Neural cell (in vitro differentiated cells): ENCODE data around the gene RSRC1. TPM values are rescaled to one million over a fixed set of nuclear protein-coding genes. Genes with fewer than 3 reads are reported as not detected.

Experiments used
- H2AFZ ChIP-seq: fragments of 200-600, 300-800 bp; sonication (generic), shearing (Covaris generic); 2 replicates; pipeline ENCODE4 v1.6.0; 2014; ENCODE audit warnings: low read depth, mild to moderate bottlenecking, antibody characterized with exemption, low read length, moderate library complexity
- H3F3A ChIP-seq: fragments of 200-600 bp; shearing (Covaris generic); 2 replicates; pipeline ENCODE4 v1.6.1; 2016; ENCODE audit warnings: mild to moderate bottlenecking, moderate library complexity, mixed read lengths, antibody characterized with exemption, low read length; ENCODE audit not compliant: insufficient read depth, poor library complexity, severe bottlenecking
- H3K27ac ChIP-seq: fragments of 200-600, 300-800 bp; sonication (generic), shearing (Covaris generic); 2 replicates; pipeline ENCODE4 v1.5.1; 2014; ENCODE audit warnings: mild to moderate bottlenecking, low read length, moderate library complexity
- H3K27me3 ChIP-seq: fragments of 300-800, 200-600 bp; sonication (generic), shearing (Covaris generic); 2 replicates; pipeline ENCODE4 v1.6.0; 2014; ENCODE audit warnings: mild to moderate bottlenecking, low read depth, low read length, moderate library complexity; ENCODE audit not compliant: insufficient read depth
- H3K36me3 ChIP-seq: fragments of 300-800, 200-600 bp; sonication (generic), shearing (Covaris generic); 2 replicates; pipeline ENCODE4 v1.5.1; 2014; ENCODE audit warnings: mild to moderate bottlenecking, antibody characterized with exemption, low read length, moderate library complexity; ENCODE audit not compliant: insufficient read depth
- H3K4me2 ChIP-seq: fragments of 300-800, 200-600 bp; sonication (generic), shearing (Covaris generic); 2 replicates; pipeline ENCODE4 v1.6.0; 2014; ENCODE audit warnings: mild to moderate bottlenecking, low read length
- H3K4me3 ChIP-seq: fragments of 300-800, 200-600 bp; sonication (generic), shearing (Covaris generic); 2 replicates; pipeline ENCODE4 v1.5.1; 2014; ENCODE audit warnings: mild to moderate bottlenecking, low read length, moderate library complexity
- H3K79me2 ChIP-seq: fragments of 200-600 bp; shearing (Covaris generic); replicated peaks from 2 replicates; pipeline ENCODE4 v1.6.0; 2014; ENCODE audit warnings: mild to moderate bottlenecking, low read length, moderate library complexity; ENCODE audit not compliant: insufficient read depth
- H3K9ac ChIP-seq: fragments of 300-800, 200-600 bp; sonication (generic), shearing (Covaris generic); 2 replicates; pipeline ENCODE4 v1.6.1; 2016; ENCODE audit warnings: mild to moderate bottlenecking, low read length, mixed read lengths
- H3K9me2 ChIP-seq: fragments of 200-600 bp; shearing (Covaris generic); 2 replicates; pipeline ENCODE4 v1.6.1; 2016; ENCODE audit warnings: mild to moderate bottlenecking, low read length, mixed read lengths; ENCODE audit not compliant: insufficient read depth
- H3K9me3 ChIP-seq: fragments of 200-600, 300-800 bp; sonication (generic), shearing (Covaris generic); 2 replicates; pipeline ENCODE4 v1.6.1; 2016; ENCODE audit warnings: mild to moderate bottlenecking, mixed run types, low read length, moderate library complexity, mixed read lengths
- H4K20me1 ChIP-seq: fragments of 200-600 bp; shearing (Covaris generic); 2 replicates; pipeline ENCODE4 v1.6.1; 2016; ENCODE audit warnings: mild to moderate bottlenecking, mixed run types; ENCODE audit not compliant: insufficient read depth
- EP300 ChIP-seq: fragments of 450-650 bp; conservative IDR thresholded peaks from 2 replicates; pipeline ENCODE4 v1.6.1; 2014; ENCODE audit warnings: antibody characterized with exemption, mild to moderate bottlenecking, moderate library complexity; ENCODE audit not compliant: poor library complexity, severe bottlenecking
- EZH2 ChIP-seq: fragments of 200-600, 300-800 bp; shearing (Covaris generic), sonication (generic); IDR thresholded peaks from 2 replicates; pipeline ENCODE4 v1.6.1; 2014; ENCODE audit warnings: antibody characterized with exemption, low read length, borderline replicate concordance, mild to moderate bottlenecking; ENCODE audit not compliant: insufficient read depth, poor library complexity, severe bottlenecking
- MXI1 ChIP-seq: fragments of 450-650 bp; conservative IDR thresholded peaks from 2 replicates; pipeline ENCODE4 v1.6.1; 2014; ENCODE audit warnings: antibody characterized with exemption, mild to moderate bottlenecking; ENCODE audit not compliant: poor library complexity, severe bottlenecking
- POLR2AphosphoS5 ChIP-seq: IDR thresholded peaks from 2 replicates; pipeline ENCODE4 v1.6.1; 2012
- RAD21 ChIP-seq: fragments of 450-650 bp; conservative IDR thresholded peaks from 2 replicates; pipeline ENCODE4 v1.6.1; 2014; ENCODE audit warnings: antibody characterized with exemption, mild to moderate bottlenecking, moderate library complexity
- SMC3 ChIP-seq: fragments of 450-650 bp; conservative IDR thresholded peaks from 2 replicates; pipeline ENCODE4 v1.6.1; 2014; ENCODE audit warnings: antibody characterized with exemption, mild to moderate bottlenecking, moderate library complexity; ENCODE audit not compliant: poor library complexity
- TAF1 ChIP-seq: IDR thresholded peaks from 2 replicates; pipeline ENCODE4 v1.6.1; 2012; ENCODE audit warnings: low read depth
- polyA plus RNA-seq: library from polyadenylated mRNA; depleted of rRNA; stranded (reverse); fragments of >200 nt; gene quantifications from 2 replicates; pipeline ENCODE4 v1.2.3, GENCODE V29; 2014
- TF ChIP-seq, protein P1 (sequence below): fragments of 450-650 bp; IDR thresholded peaks from 2 replicates; pipeline ENCODE4 v1.5.1; 2014; ENCODE audit warnings: antibody characterized with exemption, mild to moderate bottlenecking, moderate library complexity; ENCODE audit not compliant: poor library complexity, severe bottlenecking
- TF ChIP-seq, protein P2 (sequence below): IDR thresholded peaks from 2 replicates; pipeline ENCODE4 v1.6.1; 2012; ENCODE audit warnings: borderline replicate concordance

Gene RSRC1
- polyA plus RNA-seq, 1 donor from 2014 or later, result 28.1 TPM

DNA sequence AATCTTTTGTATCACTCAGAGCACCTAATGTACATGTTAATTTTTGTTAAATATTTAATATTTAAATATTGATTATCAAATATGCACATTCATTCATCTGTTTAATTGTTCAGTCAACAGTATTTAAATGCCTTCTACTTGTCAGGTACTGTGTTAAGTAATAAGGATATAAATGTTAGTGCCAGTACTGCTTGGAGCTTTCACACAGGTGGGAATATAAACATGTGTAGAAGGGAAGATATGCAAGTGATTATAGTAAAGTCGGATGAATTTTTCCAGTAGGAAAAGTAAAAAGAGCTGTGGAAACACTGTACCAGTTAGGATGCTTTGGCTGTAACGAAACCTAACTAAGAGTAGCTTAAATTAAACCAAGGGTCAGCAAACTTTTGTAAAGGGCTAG is 95.4 kb downstream of the RSRC1 start:
- H3K9me2 ChIP-seq, result no peaks in the 10 kb centered on the region
- no peak overlapping the region for H3K4me2 ChIP-seq
- H3K27me3 ChIP-seq, result no peaks in the 10 kb centered on the region
- no peak overlapping the region for H3K4me3 ChIP-seq
- no peaks in the 10 kb centered on the region for H3F3A ChIP-seq
- H4K20me1 ChIP-seq, result no peaks in the 10 kb centered on the region
- no peak overlapping the region for H2AFZ ChIP-seq
- no peaks in the 10 kb centered on the region for H3K36me3 ChIP-seq
- no peak overlapping the region for H3K9ac ChIP-seq
- H3K79me2 ChIP-seq, result no peaks in the 10 kb centered on the region
- TF ChIP-seq POLR2AphosphoS5 (no peak), RAD21 (no peak), MXI1 (no peak), EP300 (no peak), EZH2 (no peak), TAF1 (no peak), SMC3 (no peak)
- TF ChIP-seq, protein P1, sequence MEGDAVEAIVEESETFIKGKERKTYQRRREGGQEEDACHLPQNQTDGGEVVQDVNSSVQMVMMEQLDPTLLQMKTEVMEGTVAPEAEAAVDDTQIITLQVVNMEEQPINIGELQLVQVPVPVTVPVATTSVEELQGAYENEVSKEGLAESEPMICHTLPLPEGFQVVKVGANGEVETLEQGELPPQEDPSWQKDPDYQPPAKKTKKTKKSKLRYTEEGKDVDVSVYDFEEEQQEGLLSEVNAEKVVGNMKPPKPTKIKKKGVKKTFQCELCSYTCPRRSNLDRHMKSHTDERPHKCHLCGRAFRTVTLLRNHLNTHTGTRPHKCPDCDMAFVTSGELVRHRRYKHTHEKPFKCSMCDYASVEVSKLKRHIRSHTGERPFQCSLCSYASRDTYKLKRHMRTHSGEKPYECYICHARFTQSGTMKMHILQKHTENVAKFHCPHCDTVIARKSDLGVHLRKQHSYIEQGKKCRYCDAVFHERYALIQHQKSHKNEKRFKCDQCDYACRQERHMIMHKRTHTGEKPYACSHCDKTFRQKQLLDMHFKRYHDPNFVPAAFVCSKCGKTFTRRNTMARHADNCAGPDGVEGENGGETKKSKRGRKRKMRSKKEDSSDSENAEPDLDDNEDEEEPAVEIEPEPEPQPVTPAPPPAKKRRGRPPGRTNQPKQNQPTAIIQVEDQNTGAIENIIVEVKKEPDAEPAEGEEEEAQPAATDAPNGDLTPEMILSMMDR, result no peak
- TF ChIP-seq, protein P2, sequence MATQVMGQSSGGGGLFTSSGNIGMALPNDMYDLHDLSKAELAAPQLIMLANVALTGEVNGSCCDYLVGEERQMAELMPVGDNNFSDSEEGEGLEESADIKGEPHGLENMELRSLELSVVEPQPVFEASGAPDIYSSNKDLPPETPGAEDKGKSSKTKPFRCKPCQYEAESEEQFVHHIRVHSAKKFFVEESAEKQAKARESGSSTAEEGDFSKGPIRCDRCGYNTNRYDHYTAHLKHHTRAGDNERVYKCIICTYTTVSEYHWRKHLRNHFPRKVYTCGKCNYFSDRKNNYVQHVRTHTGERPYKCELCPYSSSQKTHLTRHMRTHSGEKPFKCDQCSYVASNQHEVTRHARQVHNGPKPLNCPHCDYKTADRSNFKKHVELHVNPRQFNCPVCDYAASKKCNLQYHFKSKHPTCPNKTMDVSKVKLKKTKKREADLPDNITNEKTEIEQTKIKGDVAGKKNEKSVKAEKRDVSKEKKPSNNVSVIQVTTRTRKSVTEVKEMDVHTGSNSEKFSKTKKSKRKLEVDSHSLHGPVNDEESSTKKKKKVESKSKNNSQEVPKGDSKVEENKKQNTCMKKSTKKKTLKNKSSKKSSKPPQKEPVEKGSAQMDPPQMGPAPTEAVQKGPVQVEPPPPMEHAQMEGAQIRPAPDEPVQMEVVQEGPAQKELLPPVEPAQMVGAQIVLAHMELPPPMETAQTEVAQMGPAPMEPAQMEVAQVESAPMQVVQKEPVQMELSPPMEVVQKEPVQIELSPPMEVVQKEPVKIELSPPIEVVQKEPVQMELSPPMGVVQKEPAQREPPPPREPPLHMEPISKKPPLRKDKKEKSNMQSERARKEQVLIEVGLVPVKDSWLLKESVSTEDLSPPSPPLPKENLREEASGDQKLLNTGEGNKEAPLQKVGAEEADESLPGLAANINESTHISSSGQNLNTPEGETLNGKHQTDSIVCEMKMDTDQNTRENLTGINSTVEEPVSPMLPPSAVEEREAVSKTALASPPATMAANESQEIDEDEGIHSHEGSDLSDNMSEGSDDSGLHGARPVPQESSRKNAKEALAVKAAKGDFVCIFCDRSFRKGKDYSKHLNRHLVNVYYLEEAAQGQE, result no peak
- no peak overlapping the region for H3K27ac ChIP-seq
- no peaks in the 10 kb centered on the region for H3K9me3 ChIP-seq

DNA sequence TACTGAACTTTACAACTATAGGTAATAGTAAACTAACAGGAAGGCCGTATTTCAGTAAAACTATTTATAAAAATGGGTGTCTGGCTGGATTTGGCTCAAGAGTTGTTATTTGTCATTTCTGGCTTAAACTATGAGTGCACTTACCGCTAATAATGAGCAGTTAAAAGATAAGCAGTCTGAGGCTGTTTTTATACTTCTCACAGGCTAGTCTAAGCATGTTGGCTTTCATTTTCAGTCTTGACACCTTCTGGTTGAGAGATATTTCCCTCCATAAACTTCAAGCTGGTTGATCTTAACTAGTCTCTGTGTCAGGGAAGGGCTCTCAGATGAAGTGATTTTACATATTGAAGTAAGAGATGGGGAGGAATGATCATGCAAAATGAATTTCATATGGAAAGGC is 96.1 kb downstream of the RSRC1 start:
- TF ChIP-seq, protein P2, result no peak
- TF ChIP-seq TAF1, result no peak
- no peak for TF ChIP-seq RAD21
- TF ChIP-seq POLR2AphosphoS5, result no peak
- TF ChIP-seq, protein P1, result no peak
- no peak for TF ChIP-seq MXI1
- no peak for TF ChIP-seq SMC3
- no peak for TF ChIP-seq EP300
- TF ChIP-seq EZH2, result no peak
- H3K27me3 ChIP-seq, result no peaks in the 10 kb centered on the region
- no peak overlapping the region for H3K4me3 ChIP-seq

More for the DNA sequence above, 96.1 kb downstream of the RSRC1 start:
- no peaks in the 10 kb centered on the region for H3K9me3 ChIP-seq
- H2AFZ ChIP-seq, result no peak overlapping the region
- no peak overlapping the region for H3K27ac ChIP-seq
- H3F3A ChIP-seq, result no peaks in the 10 kb centered on the region
- no peaks in the 10 kb centered on the region for H3K79me2 ChIP-seq
- no peaks in the 10 kb centered on the region for H3K9me2 ChIP-seq
- no peak overlapping the region for H3K9ac ChIP-seq
- no peaks in the 10 kb centered on the region for H3K36me3 ChIP-seq
- H3K4me2 ChIP-seq, result no peak overlapping the region
- H4K20me1 ChIP-seq, result no peaks in the 10 kb centered on the region
